ENCODE results near the gene NHLH1.
A peak's percentile ranks its signal among the peaks of the same experiment; 100 is the strongest.

Gene NHLH1

DNA sequence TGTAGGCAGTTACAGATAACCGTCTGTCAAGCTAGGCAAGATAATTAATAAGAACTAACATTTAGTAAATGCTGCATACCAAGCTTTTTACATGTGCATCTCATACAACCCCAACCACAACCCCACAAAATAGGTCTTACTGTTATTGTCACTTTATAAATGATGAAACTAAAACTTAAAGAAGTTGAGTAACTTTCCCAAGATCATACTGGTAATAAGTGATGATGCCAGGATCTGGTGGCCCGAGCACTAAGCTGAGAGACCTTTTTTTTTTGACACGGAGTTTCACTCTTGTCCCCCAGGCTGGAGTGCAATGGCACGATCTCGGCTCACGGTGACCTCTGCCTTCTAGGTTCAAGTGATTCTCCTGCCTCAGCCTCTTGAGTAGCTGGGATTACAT lies 21.9 kb upstream of the NHLH1 start:
- peaks cover 32% of the 10 kb centered on the region for H3K4me1 ChIP-seq (ENCODE audit: insufficient read depth, low read length)
- ATAC-seq (ENCODE audit: insufficient read depth, low read depth): no peak
- no peak overlapping the region for H2AFZ ChIP-seq (ENCODE audit: low read depth, low read length)
- no peak overlapping the region for H3K9ac ChIP-seq (ENCODE audit: low read depth, low read length)
- peak overlapping the region; percentile 79; the same call in 1 of the 2 replicates for H3K4me2 ChIP-seq (ENCODE audit: insufficient read depth, low read length)
- peaks cover 8% of the 10 kb centered on the region; the same call in 1 of the 2 replicates for H4K20me1 ChIP-seq (ENCODE audit: insufficient read depth, low read length)
- no peaks in the 10 kb centered on the region for H3K9me3 ChIP-seq (ENCODE audit: insufficient read depth, low read length, severe bottlenecking)
- no peak overlapping the region for H3K27ac ChIP-seq (ENCODE audit: low read length)
- H3K27me3 ChIP-seq (ENCODE audit: insufficient read depth, low read length, poor library complexity): no peaks in the 10 kb centered on the region
- H3K79me2 ChIP-seq (ENCODE audit: insufficient read depth, low read length): peaks cover 51% of the 10 kb centered on the region
- no peak for TF ChIP-seq EZH2 (IDR thresholded peaks at IDR 0.05; ENCODE audit: borderline replicate concordance, low read depth, low read length, severe bottlenecking)
- TF ChIP-seq, protein P1, sequence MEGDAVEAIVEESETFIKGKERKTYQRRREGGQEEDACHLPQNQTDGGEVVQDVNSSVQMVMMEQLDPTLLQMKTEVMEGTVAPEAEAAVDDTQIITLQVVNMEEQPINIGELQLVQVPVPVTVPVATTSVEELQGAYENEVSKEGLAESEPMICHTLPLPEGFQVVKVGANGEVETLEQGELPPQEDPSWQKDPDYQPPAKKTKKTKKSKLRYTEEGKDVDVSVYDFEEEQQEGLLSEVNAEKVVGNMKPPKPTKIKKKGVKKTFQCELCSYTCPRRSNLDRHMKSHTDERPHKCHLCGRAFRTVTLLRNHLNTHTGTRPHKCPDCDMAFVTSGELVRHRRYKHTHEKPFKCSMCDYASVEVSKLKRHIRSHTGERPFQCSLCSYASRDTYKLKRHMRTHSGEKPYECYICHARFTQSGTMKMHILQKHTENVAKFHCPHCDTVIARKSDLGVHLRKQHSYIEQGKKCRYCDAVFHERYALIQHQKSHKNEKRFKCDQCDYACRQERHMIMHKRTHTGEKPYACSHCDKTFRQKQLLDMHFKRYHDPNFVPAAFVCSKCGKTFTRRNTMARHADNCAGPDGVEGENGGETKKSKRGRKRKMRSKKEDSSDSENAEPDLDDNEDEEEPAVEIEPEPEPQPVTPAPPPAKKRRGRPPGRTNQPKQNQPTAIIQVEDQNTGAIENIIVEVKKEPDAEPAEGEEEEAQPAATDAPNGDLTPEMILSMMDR (IDR thresholded peaks at IDR 0.05; ENCODE audit: borderline replicate concordance, extremely low read depth, low read length, poor library complexity, severe bottlenecking): no peak
- H3K36me3 ChIP-seq (ENCODE audit: insufficient read depth, low read length): peaks cover 44% of the 10 kb centered on the region
- no peak for DNase-seq
- no peak overlapping the region for H3K4me3 ChIP-seq (ENCODE audit: low read depth in 1 of 2, low read length in 2 of 2)

- Histone ChIP-seq H3K27ac (ENCODE audit: low read length) (no peak overlapping the region), H3K4me3 (ENCODE audit: low read depth in 1 of 2, low read length in 2 of 2) (no peak overlapping the region), H3K9ac (ENCODE audit: low read depth, low read length) (no peak overlapping the region), H4K20me1 (ENCODE audit: insufficient read depth, low read length) (no peaks in the 10 kb centered on the region), H3K36me3 (ENCODE audit: insufficient read depth, low read length) (peaks cover 48% of the 10 kb centered on the region), H3K9me3 (ENCODE audit: insufficient read depth, low read length, severe bottlenecking) (no peaks in the 10 kb centered on the region), H2AFZ (ENCODE audit: low read depth, low read length) (no peak overlapping the region), H3K4me2 (ENCODE audit: insufficient read depth, low read length) (no peak overlapping the region), H3K4me1 (ENCODE audit: insufficient read depth, low read length) (peaks cover 22% of the 10 kb centered on the region), H3K79me2 (ENCODE audit: insufficient read depth, low read length) (peaks cover 36% of the 10 kb centered on the region), H3K27me3 (ENCODE audit: insufficient read depth, low read length, poor library complexity) (no peaks in the 10 kb centered on the region)
- DNase-seq: no peak
- no peak for TF ChIP-seq EZH2 (IDR thresholded peaks at IDR 0.05; ENCODE audit: borderline replicate concordance, low read depth, low read length, severe bottlenecking)
- TF ChIP-seq, protein P1 (IDR thresholded peaks at IDR 0.05; ENCODE audit: borderline replicate concordance, extremely low read depth, low read length, poor library complexity, severe bottlenecking): no peak
- ATAC-seq (ENCODE audit: insufficient read depth, low read depth): no peak
These were observed 20.4 kb upstream of the NHLH1 start for GRCh38 chr1:160346463-160346862.

- ATAC-seq (ENCODE audit: insufficient read depth, low read depth) (no peak), DNase-seq (no peak)
- no peak overlapping the region for H3K9ac ChIP-seq (ENCODE audit: low read depth, low read length)
- H3K27me3 ChIP-seq (ENCODE audit: insufficient read depth, low read length, poor library complexity): no peaks in the 10 kb centered on the region
- peaks cover 17% of the 10 kb centered on the region for H3K4me1 ChIP-seq (ENCODE audit: insufficient read depth, low read length)
- H3K79me2 ChIP-seq (ENCODE audit: insufficient read depth, low read length): peaks cover 31% of the 10 kb centered on the region
- no peak overlapping the region for H3K4me2 ChIP-seq (ENCODE audit: insufficient read depth, low read length)
- no peaks in the 10 kb centered on the region for H4K20me1 ChIP-seq (ENCODE audit: insufficient read depth, low read length)
- no peak overlapping the region for H3K27ac ChIP-seq (ENCODE audit: low read length)
- no peak for TF ChIP-seq EZH2 (IDR thresholded peaks at IDR 0.05; ENCODE audit: borderline replicate concordance, low read depth, low read length, severe bottlenecking)
- TF ChIP-seq, protein P1 (IDR thresholded peaks at IDR 0.05; ENCODE audit: borderline replicate concordance, extremely low read depth, low read length, poor library complexity, severe bottlenecking): no peak
- H3K4me3 ChIP-seq (ENCODE audit: low read depth in 1 of 2, low read length in 2 of 2): no peak overlapping the region
- H3K36me3 ChIP-seq (ENCODE audit: insufficient read depth, low read length): peaks cover 53% of the 10 kb centered on the region
- no peak overlapping the region for H2AFZ ChIP-seq (ENCODE audit: low read depth, low read length)
- no peaks in the 10 kb centered on the region for H3K9me3 ChIP-seq (ENCODE audit: insufficient read depth, low read length, severe bottlenecking)
These were observed 19.9 kb upstream of the NHLH1 start for GRCh38 chr1:160346958-160347357.

DNA sequence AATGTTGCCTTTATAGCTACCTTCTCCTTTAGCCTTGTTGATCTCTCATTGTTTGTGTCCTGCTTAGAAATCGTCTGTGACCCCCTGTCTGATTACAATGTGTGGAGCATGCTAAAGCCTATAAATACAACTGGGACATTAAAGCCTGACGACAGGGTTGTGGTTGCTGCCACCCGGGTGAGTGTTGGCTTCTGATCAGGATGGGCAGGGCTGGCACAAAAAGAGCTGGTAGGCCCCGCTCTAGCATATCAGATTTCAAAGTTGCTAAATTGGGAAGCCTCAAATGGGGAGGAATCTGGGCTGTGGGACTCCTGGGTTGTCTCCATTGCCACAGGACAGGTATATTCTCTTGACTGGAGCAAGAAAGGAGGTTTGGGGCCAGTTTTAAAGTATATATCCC lies 15.2 kb upstream of the NHLH1 start:
- no peak for DNase-seq
- H3K4me2 ChIP-seq (ENCODE audit: insufficient read depth, low read length): no peak overlapping the region
- H3K4me3 ChIP-seq (ENCODE audit: low read depth in 1 of 2, low read length in 2 of 2): no peak overlapping the region
- no peaks in the 10 kb centered on the region for H3K27me3 ChIP-seq (ENCODE audit: insufficient read depth, low read length, poor library complexity)
- no peaks in the 10 kb centered on the region for H4K20me1 ChIP-seq (ENCODE audit: insufficient read depth, low read length)
- no peak for TF ChIP-seq EZH2 (IDR thresholded peaks at IDR 0.05; ENCODE audit: borderline replicate concordance, low read depth, low read length, severe bottlenecking)
- TF ChIP-seq, protein P1 (IDR thresholded peaks at IDR 0.05; ENCODE audit: borderline replicate concordance, extremely low read depth, low read length, poor library complexity, severe bottlenecking): no peak
- H3K79me2 ChIP-seq (ENCODE audit: insufficient read depth, low read length): no peaks in the 10 kb centered on the region
- no peak overlapping the region for H3K27ac ChIP-seq (ENCODE audit: low read length)
- no peak for ATAC-seq (ENCODE audit: insufficient read depth, low read depth)
- no peaks in the 10 kb centered on the region for H3K9me3 ChIP-seq (ENCODE audit: insufficient read depth, low read length, severe bottlenecking)
- peaks cover 94% of the 10 kb centered on the region for H3K36me3 ChIP-seq (ENCODE audit: insufficient read depth, low read length)
- no peak overlapping the region for H3K9ac ChIP-seq (ENCODE audit: low read depth, low read length)
- no peak overlapping the region for H2AFZ ChIP-seq (ENCODE audit: low read depth, low read length)
- H3K4me1 ChIP-seq (ENCODE audit: insufficient read depth, low read length): no peaks in the 10 kb centered on the region

All from DND-41 (cell line).